ENCODE data around the gene MTRF1. TPM values are rescaled to one million over a fixed set of nuclear protein-coding genes. Genes with fewer than 3 reads are reported as not detected.

The MTRF1 gene
- total and polyA plus RNA-seq, 2 of the 4 experiments (the other 2 are of a cell fraction): 9.7 to 12.4 TPM

DNA sequence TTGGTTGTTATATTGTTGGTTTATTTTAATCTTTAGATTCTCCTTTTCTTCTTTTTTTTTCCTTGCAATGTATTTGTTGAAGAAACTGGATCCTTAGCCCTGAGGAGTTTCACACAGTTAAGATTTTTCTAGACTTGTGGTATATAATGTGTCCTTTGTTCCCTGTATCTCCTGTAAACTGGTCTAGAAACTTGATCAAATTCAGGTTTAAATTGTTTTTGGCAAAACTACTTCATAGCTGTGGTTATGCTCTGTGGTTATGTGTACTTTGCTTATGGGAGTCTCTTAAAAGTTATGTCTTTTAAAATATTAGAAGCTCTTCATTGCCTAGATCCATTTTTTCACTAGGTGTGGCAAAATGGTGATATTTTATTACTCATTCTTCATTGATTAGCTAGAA is 3.7 kb upstream of the MTRF1 start:
- ATAC-seq (ENCODE audit: low read depth): no peak

More for the DNA sequence above, 3.7 kb upstream of the MTRF1 start:
- no TSS peak for BruUV-seq (replicated peaks)
- no peak for TF ChIP-seq CHD1 (IDR thresholded peaks at IDR 0.05; ENCODE audit: low read depth, low read length)
- TF ChIP-seq, protein P1, sequence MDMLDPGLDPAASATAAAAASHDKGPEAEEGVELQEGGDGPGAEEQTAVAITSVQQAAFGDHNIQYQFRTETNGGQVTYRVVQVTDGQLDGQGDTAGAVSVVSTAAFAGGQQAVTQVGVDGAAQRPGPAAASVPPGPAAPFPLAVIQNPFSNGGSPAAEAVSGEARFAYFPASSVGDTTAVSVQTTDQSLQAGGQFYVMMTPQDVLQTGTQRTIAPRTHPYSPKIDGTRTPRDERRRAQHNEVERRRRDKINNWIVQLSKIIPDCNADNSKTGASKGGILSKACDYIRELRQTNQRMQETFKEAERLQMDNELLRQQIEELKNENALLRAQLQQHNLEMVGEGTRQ (IDR thresholded peaks at IDR 0.05; ENCODE audit: low read depth, low read length): no peak
- TF ChIP-seq, protein P2, sequence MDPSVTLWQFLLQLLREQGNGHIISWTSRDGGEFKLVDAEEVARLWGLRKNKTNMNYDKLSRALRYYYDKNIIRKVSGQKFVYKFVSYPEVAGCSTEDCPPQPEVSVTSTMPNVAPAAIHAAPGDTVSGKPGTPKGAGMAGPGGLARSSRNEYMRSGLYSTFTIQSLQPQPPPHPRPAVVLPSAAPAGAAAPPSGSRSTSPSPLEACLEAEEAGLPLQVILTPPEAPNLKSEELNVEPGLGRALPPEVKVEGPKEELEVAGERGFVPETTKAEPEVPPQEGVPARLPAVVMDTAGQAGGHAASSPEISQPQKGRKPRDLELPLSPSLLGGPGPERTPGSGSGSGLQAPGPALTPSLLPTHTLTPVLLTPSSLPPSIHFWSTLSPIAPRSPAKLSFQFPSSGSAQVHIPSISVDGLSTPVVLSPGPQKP (IDR thresholded peaks at IDR 0.05; ENCODE audit: borderline replicate concordance, low read depth, low read length): no peak
- no peak for TF ChIP-seq POLR2A (IDR thresholded peaks at IDR 0.05; ENCODE audit: low read depth, low read length)
- TF ChIP-seq MAZ (IDR thresholded peaks at IDR 0.05; ENCODE audit: borderline replicate concordance, low read depth, low read length): no peak
- no peak for TF ChIP-seq MXI1 (IDR thresholded peaks at IDR 0.05; ENCODE audit: borderline replicate concordance, low read depth, low read length)
- no peak for TF ChIP-seq CEBPB (IDR thresholded peaks at IDR 0.05; ENCODE audit: low read depth, low read length)
- no peak for TF ChIP-seq FOS (IDR thresholded peaks at IDR 0.05; ENCODE audit: low read depth, low read length)
- no peak for TF ChIP-seq NFE2L2 (IDR thresholded peaks at IDR 0.05; ENCODE audit: low read depth, low read length)
- TF ChIP-seq SMC3 (IDR thresholded peaks at IDR 0.05; ENCODE audit: low read depth, low read length): no peak
- no peak for TF ChIP-seq RCOR1 (IDR thresholded peaks at IDR 0.05; ENCODE audit: insufficient replicate concordance, low read length)
- no peak for TF ChIP-seq RFX5 (IDR thresholded peaks at IDR 0.05; ENCODE audit: low read depth, low read length)
- TF ChIP-seq MAFK (IDR thresholded peaks at IDR 0.05; ENCODE audit: low read depth, low read length): no peak
- TF ChIP-seq BHLHE40 (IDR thresholded peaks at IDR 0.05; ENCODE audit: low read depth, low read length): no peak
- TF ChIP-seq, protein P3, sequence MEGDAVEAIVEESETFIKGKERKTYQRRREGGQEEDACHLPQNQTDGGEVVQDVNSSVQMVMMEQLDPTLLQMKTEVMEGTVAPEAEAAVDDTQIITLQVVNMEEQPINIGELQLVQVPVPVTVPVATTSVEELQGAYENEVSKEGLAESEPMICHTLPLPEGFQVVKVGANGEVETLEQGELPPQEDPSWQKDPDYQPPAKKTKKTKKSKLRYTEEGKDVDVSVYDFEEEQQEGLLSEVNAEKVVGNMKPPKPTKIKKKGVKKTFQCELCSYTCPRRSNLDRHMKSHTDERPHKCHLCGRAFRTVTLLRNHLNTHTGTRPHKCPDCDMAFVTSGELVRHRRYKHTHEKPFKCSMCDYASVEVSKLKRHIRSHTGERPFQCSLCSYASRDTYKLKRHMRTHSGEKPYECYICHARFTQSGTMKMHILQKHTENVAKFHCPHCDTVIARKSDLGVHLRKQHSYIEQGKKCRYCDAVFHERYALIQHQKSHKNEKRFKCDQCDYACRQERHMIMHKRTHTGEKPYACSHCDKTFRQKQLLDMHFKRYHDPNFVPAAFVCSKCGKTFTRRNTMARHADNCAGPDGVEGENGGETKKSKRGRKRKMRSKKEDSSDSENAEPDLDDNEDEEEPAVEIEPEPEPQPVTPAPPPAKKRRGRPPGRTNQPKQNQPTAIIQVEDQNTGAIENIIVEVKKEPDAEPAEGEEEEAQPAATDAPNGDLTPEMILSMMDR (conservative IDR thresholded peaks at IDR 0.05; ENCODE audit: low read depth, low read length): no peak
- TF ChIP-seq RAD21 (IDR thresholded peaks at IDR 0.05; ENCODE audit: low read length): no peak
- Histone ChIP-seq H3K4me1 (ENCODE audit: control insufficient read depth, insufficient read depth, low read length) (peaks cover 2% of the 10 kb centered on the region), H4K5ac (ENCODE audit: low read depth, low read length) (no peak overlapping the region), H2BK5ac (ENCODE audit: low read depth, low read length, poor library complexity, severe bottlenecking) (no peak overlapping the region), H3K14ac (replicated peaks; ENCODE audit: low read depth, low read length) (no peak overlapping the region), H2BK15ac (ENCODE audit: low read depth, low read length) (no peak overlapping the region), H3K4me3 (ENCODE audit: insufficient read depth, low read depth, low read length) (no peak overlapping the region), H3K9me1 (ENCODE audit: insufficient read depth, low read length) (peaks cover 3% of the 10 kb centered on the region; the same call in 1 of the 2 replicates), H2BK20ac (ENCODE audit: low read depth, low read length) (no peak overlapping the region), H4K8ac (ENCODE audit: low read depth in 2 of 2, low read length in 2 of 2) (no peak overlapping the region), H3K27ac (ENCODE audit: insufficient read depth, low read length) (no peak overlapping the region), H2AK9ac (replicated peaks; ENCODE audit: low read depth, low read length, poor library complexity) (no peak overlapping the region), H2AK5ac (ENCODE audit: low read depth, low read length) (no peak overlapping the region), H3K27me3 (ENCODE audit: control insufficient read depth, insufficient read depth, low read length) (no peaks in the 10 kb centered on the region), H3K4me2 (ENCODE audit: low read depth, low read length) (no peak overlapping the region), H3K23ac (ENCODE audit: low read depth, low read length) (no peak overlapping the region), H3K9ac (ENCODE audit: low read depth, low read length) (no peak overlapping the region), H2BK120ac (ENCODE audit: low read depth, low read length) (no peak overlapping the region), H3K9me3 (ENCODE audit: control insufficient read depth, insufficient read depth, low read length) (peaks cover 10% of the 10 kb centered on the region), H3K18ac (ENCODE audit: low read depth, low read length) (no peak overlapping the region), H3K79me1 (ENCODE audit: low read depth in 1 of 2, low read length in 2 of 2) (peaks cover 7 to 10% of the 10 kb centered on the region in 2 experiments; a peak in 3 of 4 replicates), H3K56ac (ENCODE audit: extremely low read depth, insufficient read depth, low read length) (no peak overlapping the region), H2AFZ (replicated peaks; ENCODE audit: low read length, poor library complexity) (no peak overlapping the region), H3K4ac (ENCODE audit: low read depth, low read length) (no peak overlapping the region), H4K20me1 (ENCODE audit: insufficient read depth, low read length) (no peaks in the 10 kb centered on the region), H3K36me3 (ENCODE audit: control insufficient read depth, insufficient read depth, low read length) (no peaks in the 10 kb centered on the region), H4K91ac (ENCODE audit: insufficient read depth, low read depth, low read length) (no peak overlapping the region)
- in situ Hi-C loops (cut with MboI; ENCODE audit: low sequenced_read_pairs): no loop called here
- dilution Hi-C loops (cut with HindIII; ENCODE audit: low sequenced_read_pairs, unreplicated experiment): no loop called here
- ChIA-PET CTCF (no interaction called here), POLR2A (ENCODE audit: unreplicated experiment) (no interaction called here)
- intact Hi-C loops (cut with micrococcal nuclease): no loop called here
- DNase-seq: peak; percentile 18

Data from IMR-90 (cell line).